ENCODE data around the gene IKZF5. TPM values are rescaled to one million over a fixed set of nuclear protein-coding genes. Genes with fewer than 3 reads are reported as not detected.

Gene IKZF5
- total and polyA plus RNA-seq, 8 donors, result 12.5 to 29.7 (median 24.4) TPM

GRCh38 chr10:122999347-122999746 is 9.2 kb downstream of the IKZF5 start:
- Histone ChIP-seq H3K4me3 (no peak overlapping the region), H3K27me3 (no peaks in the 10 kb centered on the region), H3K9me3 (no peaks in the 10 kb centered on the region), H3K36me3 (peaks cover 0 to 37% of the 10 kb centered on the region in 2 donors), H3K4me1 (peaks cover 0 to 5% of the 10 kb centered on the region in 2 donors), H3K27ac (no peak overlapping the region)
- intact Hi-C loops (cut with DNase I), result no loop called here
- TF ChIP-seq, protein P1, sequence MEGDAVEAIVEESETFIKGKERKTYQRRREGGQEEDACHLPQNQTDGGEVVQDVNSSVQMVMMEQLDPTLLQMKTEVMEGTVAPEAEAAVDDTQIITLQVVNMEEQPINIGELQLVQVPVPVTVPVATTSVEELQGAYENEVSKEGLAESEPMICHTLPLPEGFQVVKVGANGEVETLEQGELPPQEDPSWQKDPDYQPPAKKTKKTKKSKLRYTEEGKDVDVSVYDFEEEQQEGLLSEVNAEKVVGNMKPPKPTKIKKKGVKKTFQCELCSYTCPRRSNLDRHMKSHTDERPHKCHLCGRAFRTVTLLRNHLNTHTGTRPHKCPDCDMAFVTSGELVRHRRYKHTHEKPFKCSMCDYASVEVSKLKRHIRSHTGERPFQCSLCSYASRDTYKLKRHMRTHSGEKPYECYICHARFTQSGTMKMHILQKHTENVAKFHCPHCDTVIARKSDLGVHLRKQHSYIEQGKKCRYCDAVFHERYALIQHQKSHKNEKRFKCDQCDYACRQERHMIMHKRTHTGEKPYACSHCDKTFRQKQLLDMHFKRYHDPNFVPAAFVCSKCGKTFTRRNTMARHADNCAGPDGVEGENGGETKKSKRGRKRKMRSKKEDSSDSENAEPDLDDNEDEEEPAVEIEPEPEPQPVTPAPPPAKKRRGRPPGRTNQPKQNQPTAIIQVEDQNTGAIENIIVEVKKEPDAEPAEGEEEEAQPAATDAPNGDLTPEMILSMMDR (IDR thresholded peaks at IDR 0.05), result no peak
- no peak for DNase-seq
- ATAC-seq, result no peak

DNA sequence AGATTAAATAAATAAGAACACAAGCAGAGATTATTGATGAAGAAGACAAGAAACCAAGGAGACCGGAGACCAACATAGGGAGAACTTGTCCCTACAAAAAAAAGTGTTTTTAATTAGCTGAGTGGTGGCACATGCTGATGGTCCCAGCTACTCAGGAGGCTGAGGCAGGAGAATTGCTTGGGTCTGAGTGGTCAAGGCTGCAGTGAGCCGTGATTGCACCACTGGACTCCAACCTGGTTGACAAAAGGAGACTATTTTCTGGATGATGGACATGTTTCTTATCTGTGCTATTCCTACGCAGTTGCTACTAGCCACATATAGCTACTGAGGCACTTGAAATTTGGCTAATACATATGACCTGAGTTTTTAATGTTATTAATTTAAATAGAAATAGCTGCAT is 9.7 kb downstream of the IKZF5 start:
- H3K4me1 ChIP-seq, result peaks cover 0 to 5% of the 10 kb centered on the region in 2 donors
- no peak overlapping the region for H3K27ac ChIP-seq
- intact Hi-C loops (cut with DNase I), result no loop called here
- H3K36me3 ChIP-seq, result peaks cover 0 to 41% of the 10 kb centered on the region in 2 donors
- H3K4me3 ChIP-seq, result no peak overlapping the region
- ATAC-seq (no peak), DNase-seq (no peak)
- TF ChIP-seq, protein P1 (IDR thresholded peaks at IDR 0.05), result no peak
- no peaks in the 10 kb centered on the region for H3K9me3 ChIP-seq
- no peaks in the 10 kb centered on the region for H3K27me3 ChIP-seq

- no peak overlapping the region for H3K4me3 ChIP-seq
- peaks cover 0 to 46% of the 10 kb centered on the region in 2 donors for H3K36me3 ChIP-seq
- intact Hi-C loops (cut with DNase I), result no loop called here
- no peaks in the 10 kb centered on the region for H3K27me3 ChIP-seq
- TF ChIP-seq, protein P1 (IDR thresholded peaks at IDR 0.05), result no peak
- no peak for ATAC-seq
- H3K27ac ChIP-seq, result no peak overlapping the region
- DNase-seq, result no peak
- H3K4me1 ChIP-seq, result peaks cover 0 to 5% of the 10 kb centered on the region in 2 donors
- no peaks in the 10 kb centered on the region for H3K9me3 ChIP-seq
Observed at GRCh38 chr10:122998360-122998917, 10.2 kb downstream of the IKZF5 start.

GRCh38 chr10:122997864-122998263 is 10.7 kb downstream of the IKZF5 start:
- TF ChIP-seq, protein P1 (IDR thresholded peaks at IDR 0.05), result no peak
- H3K27me3 ChIP-seq, result no peaks in the 10 kb centered on the region
- H3K4me1 ChIP-seq, result peaks cover 0 to 5% of the 10 kb centered on the region in 2 donors
- intact Hi-C loops (cut with DNase I), result no loop called here
- H3K36me3 ChIP-seq, result peaks cover 0 to 52% of the 10 kb centered on the region in 2 donors
- H3K27ac ChIP-seq, result no peak overlapping the region
- H3K4me3 ChIP-seq, result no peak overlapping the region
- H3K9me3 ChIP-seq, result no peaks in the 10 kb centered on the region
- DNase-seq (no peak), ATAC-seq (no peak)

- DNase-seq (no peak), ATAC-seq (no peak)
- intact Hi-C loops (cut with DNase I), result no loop called here
- Histone ChIP-seq H3K27ac (no peak overlapping the region), H3K36me3 (peaks cover 0 to 53% of the 10 kb centered on the region in 2 donors), H3K4me3 (no peak overlapping the region), H3K9me3 (no peaks in the 10 kb centered on the region), H3K4me1 (peaks cover 0 to 5% of the 10 kb centered on the region in 2 donors), H3K27me3 (no peaks in the 10 kb centered on the region)
- TF ChIP-seq, protein P1 (IDR thresholded peaks at IDR 0.05), result no peak
Observed at GRCh38 chr10:122995936-122996335, 12.7 kb downstream of the IKZF5 start.

Measured in left lung (tissue), 10 donors.